Epithelial cell of esophagus (primary cell): ENCODE data around the gene LRRC4B.

Experiments used
- DNase-seq: peaks from one replicate; pipeline ENCODE4 v3.0.0; 2010; ENCODE audit warnings: low read depth
- H3K4me3 ChIP-seq: 2 replicates; pipeline ENCODE4 v1.5.1; 2011; ENCODE audit warnings: mild to moderate bottlenecking, low read length, control low read depth
- CTCF ChIP-seq: IDR thresholded peaks from 2 replicates; pipeline ENCODE4 v1.5.1; 2011; ENCODE audit warnings: low read depth, mild to moderate bottlenecking, low read length, control low read depth, inconsistent platforms; ENCODE audit not compliant: insufficient read depth; ENCODE audit errors: missing control alignments

The LRRC4B gene

GRCh38 chr19:50559636-50560035 lies 8.6 kb downstream of the LRRC4B start:
- H3K4me3 ChIP-seq = no peak overlapping the region
- no peak for TF ChIP-seq CTCF
- no peak for DNase-seq

- H3K4me3 ChIP-seq = no peak overlapping the region
- no peak for TF ChIP-seq CTCF
- no peak for DNase-seq
Observed at GRCh38 chr19:50558449-50558848, 9.8 kb downstream of the LRRC4B start.

- H3K4me3 ChIP-seq = no peak overlapping the region
- no peak for TF ChIP-seq CTCF
- no peak for DNase-seq
Observed at GRCh38 chr19:50558039-50558438, 10.2 kb downstream of the LRRC4B start.

- no peak for DNase-seq
- no peak for TF ChIP-seq CTCF
- no peak overlapping the region for H3K4me3 ChIP-seq
Observed at GRCh38 chr19:50557009-50557613, 11.1 kb downstream of the LRRC4B start.

- H3K4me3 ChIP-seq = peak overlapping the region; percentile 1
- peak; percentile 62 for TF ChIP-seq CTCF
- peak; percentile 14 for DNase-seq
Observed at GRCh38 chr19:50556282-50557008, 11.8 kb downstream of the LRRC4B start.

- no peak overlapping the region for H3K4me3 ChIP-seq
- TF ChIP-seq CTCF = no peak
Observed at GRCh38 chr19:50555450-50556281, 12.6 kb downstream of the LRRC4B start.

More at GRCh38 chr19:50555450-50556281, 12.6 kb downstream of the LRRC4B start:
- DNase-seq = no peak
